ENCODE data around the gene PIP4K2C. TPM values are rescaled to one million over a fixed set of nuclear protein-coding genes. Genes with fewer than 3 reads are reported as not detected.

PIP4K2C gene
- total RNA-seq, 1 donor = 33.2 TPM

- TF ChIP-seq CTCF (IDR thresholded peaks at IDR 0.05; ENCODE audit: insufficient read depth, low read depth, low read length) = no peak
- no peak for DNase-seq (ENCODE audit: low read depth)
- peak overlapping the region; percentile 74 for H3K4me3 ChIP-seq (ENCODE audit: low read depth, low read length)
These were observed 19.6 kb downstream of the PIP4K2C start for GRCh38 chr12:57610554-57611107.

DNA sequence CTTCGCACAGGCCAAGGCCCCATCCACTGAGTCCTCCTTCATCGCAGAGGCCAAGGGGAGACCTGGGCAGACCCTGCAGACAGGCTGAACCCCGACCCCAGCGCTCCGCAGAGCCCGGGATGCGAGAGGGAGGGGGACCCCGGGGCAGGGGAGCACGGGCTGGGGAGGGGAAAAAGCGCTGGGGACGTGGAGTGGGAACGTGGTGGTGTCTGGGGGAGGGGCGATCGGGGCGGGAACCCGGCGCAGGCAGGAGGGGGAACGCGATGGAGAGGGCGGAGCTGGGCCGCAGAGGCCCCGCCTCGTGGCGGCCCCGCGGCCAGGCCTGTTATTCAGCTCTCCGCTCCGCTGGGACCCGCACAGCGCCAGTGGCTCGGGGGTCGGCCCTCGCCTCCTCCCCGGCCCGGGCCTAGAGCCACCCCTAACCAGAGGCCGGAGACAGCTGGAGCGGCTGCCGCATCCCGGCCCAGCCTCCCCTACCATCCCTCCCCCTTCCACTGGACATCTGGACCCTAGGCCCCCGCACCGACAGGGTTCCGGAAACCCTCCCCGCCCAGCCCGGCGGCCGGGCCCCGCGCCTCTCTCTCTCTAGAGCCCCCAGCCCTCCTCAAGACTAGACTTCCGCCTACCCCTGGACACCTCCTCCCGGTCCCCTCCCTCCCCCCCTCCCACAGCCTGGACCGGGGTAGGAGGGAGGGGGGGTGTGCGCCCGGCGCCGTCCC is 20.3 kb downstream of the PIP4K2C start, which contains the start of gene ARHGEF25:
Gene ARHGEF25, plus strand, starts transcription at position 328 of the 719 bp plus-strand sequence. CDS start 460 bp downstream, outside the sequence.
- H3K4me3 ChIP-seq (ENCODE audit: low read depth, low read length) = peak within 1 kb of the TSS; percentile 74
- no peak for TF ChIP-seq CTCF (IDR thresholded peaks at IDR 0.05; ENCODE audit: insufficient read depth, low read depth, low read length)
- peak; percentile 47 for DNase-seq (ENCODE audit: low read depth)

DNA sequence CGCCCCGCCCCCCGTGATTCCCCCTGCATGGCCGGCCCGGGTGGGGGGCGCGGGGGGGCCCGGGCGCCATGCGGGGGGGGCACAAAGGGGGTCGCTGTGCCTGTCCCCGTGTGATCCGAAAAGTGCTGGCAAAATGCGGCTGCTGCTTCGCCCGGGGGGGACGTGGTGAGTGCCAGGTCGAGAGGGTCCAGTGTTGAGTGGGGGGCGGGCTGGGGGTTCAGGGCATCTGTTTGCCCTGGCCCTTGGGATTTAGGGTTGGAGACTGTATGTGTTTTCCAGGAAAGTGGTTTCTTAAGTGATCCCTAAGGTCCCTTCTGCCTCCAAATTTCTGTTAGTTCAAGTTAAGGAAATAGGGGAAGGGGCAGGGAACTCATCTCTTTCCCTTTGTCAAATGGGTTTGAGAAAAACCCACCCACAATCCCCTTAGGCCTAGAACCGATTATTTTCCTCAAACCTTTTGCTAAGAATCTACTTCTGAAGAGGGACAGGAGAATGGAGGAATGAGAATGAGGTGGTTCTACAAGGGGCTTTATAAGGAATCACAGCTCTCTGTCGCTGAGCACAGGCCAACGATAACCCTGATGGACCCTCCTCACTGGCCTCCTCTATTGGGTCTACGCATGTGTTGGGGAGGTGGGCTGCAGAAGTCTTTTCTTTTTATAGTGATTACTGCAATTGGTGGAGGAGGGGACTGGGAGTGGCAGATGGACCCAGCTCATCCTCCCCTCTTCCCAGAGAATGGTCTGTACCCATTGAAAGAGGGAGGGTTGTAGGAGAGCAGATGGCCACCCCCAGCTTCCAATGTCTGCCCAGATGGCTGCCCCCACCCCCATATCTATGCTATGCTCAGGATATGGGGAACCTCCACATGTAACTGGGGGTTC is 21.1 kb downstream of the PIP4K2C start:
- H3K4me3 ChIP-seq (ENCODE audit: low read depth, low read length) = peak overlapping the region; percentile 74
- TF ChIP-seq CTCF (IDR thresholded peaks at IDR 0.05; ENCODE audit: insufficient read depth, low read depth, low read length) = no peak
- no peak for DNase-seq (ENCODE audit: low read depth)

DNA sequence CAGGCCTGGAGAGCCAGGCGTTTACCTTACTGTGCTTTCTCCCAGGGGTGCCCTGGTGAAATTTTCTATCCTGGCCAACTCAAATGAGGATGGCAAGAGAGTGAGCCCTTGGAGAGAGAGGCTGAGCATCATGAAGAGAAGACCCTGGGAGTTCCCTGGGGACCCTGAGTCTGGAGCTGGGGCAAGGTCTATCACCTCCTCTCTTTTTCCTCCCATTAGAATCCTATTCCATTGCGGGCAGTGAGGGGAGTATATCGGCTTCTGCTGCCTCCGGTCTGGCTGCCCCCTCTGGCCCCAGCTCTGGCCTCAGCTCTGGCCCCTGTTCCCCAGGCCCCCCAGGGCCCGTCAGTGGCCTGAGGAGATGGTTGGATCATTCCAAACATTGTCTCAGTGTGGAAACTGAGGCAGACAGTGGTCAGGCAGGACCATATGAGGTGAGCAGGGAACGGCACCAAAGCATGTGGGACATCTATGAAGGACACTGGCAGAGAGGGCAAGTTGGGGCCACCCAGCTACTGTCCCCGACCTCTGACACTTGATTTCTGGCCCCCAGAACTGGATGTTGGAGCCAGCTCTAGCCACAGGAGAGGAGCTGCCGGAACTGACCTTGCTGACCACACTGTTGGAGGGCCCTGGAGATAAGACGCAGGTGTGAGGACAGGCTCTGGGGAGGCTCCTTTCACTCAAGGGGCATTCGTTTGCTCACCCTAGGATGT is 21.9 kb downstream of the PIP4K2C start:
- no peak for TF ChIP-seq CTCF (IDR thresholded peaks at IDR 0.05; ENCODE audit: insufficient read depth, low read depth, low read length)
- no peak for DNase-seq (ENCODE audit: low read depth)
- H3K4me3 ChIP-seq (ENCODE audit: low read depth, low read length) = no peak overlapping the region

- no peak overlapping the region for H3K4me3 ChIP-seq (ENCODE audit: low read depth, low read length)
- no peak for TF ChIP-seq CTCF (IDR thresholded peaks at IDR 0.05; ENCODE audit: insufficient read depth, low read depth, low read length)
- no peak for DNase-seq (ENCODE audit: low read depth)
These were observed 22.6 kb downstream of the PIP4K2C start for GRCh38 chr12:57613427-57614109.
